ENCODE results near the gene AGO3. TPM values are rescaled to one million over a fixed set of nuclear protein-coding genes. Genes with fewer than 3 reads are reported as not detected.
A peak's percentile ranks its signal among the peaks of the same experiment; 100 is the strongest.
"Not testable (repeated sequence)": the region's sequence is repeated elsewhere in the genome, so short reads cannot be mapped to it uniquely, and the experiment has no call there.

Gene AGO3
- total RNA-seq, 2 experiments from 2014 or later: 31.3 to 34.5 TPM

GRCh38 chr1:36014722-36015220 lies 83.9 kb downstream of the AGO3 start:
- no peak for TF ChIP-seq CTCF (IDR thresholded peaks at IDR 0.05)
- no peak for DNase-seq
- H3K4me1 ChIP-seq (ENCODE audit: insufficient read depth, low read length): no peaks in the 10 kb centered on the region
- intact Hi-C loops (cut with DNase I, micrococcal nuclease): no loop called here
- no peak overlapping the region for H3K4me3 ChIP-seq (ENCODE audit: low read length)
- peaks cover 59% of the 10 kb centered on the region for H3K36me3 ChIP-seq (ENCODE audit: insufficient read depth, low read length)
- Mint-ChIP-seq H3K27ac (no peak overlapping the region), H3K4me3 (no peak overlapping the region), H3K9me3 (no peaks in the 10 kb centered on the region), H3K27me3 (no peaks in the 10 kb centered on the region), H3K4me1 (ENCODE audit: low read depth) (no peaks in the 10 kb centered on the region), H3K36me3 (ENCODE audit: low read depth) (peaks cover 76% of the 10 kb centered on the region)
- H3K27me3 ChIP-seq (ENCODE audit: control insufficient read depth in 1 of 2, insufficient read depth in 2 of 2, low read length in 2 of 2): no peaks in the 10 kb centered on the region
- POLR2A ChIA-PET: no interaction called here
- no peak for ATAC-seq (ENCODE audit: poor library complexity)
- no peaks in the 10 kb centered on the region for H3K9me3 ChIP-seq (ENCODE audit: control insufficient read depth in 1 of 2, insufficient read depth in 1 of 2, low read length in 2 of 2)
- no peak overlapping the region for H3K27ac ChIP-seq (ENCODE audit: low read depth in 1 of 2, low read length in 2 of 2)
- CTCF ChIA-PET: no interaction called here

GRCh38 chr1:36016686-36017085 lies 85.8 kb downstream of the AGO3 start:
- POLR2A ChIA-PET: no interaction called here
- CTCF ChIA-PET: interaction anchor here (1.1 kb wide), 1 partner anchor 11 kb away, joined by 4 read pairs; no protein-coding TSS in a partner anchor
- Histone ChIP-seq H3K9me3 (ENCODE audit: control insufficient read depth in 1 of 2, insufficient read depth in 1 of 2, low read length in 2 of 2) (no peaks in the 10 kb centered on the region), H3K4me1 (ENCODE audit: insufficient read depth, low read length) (no peaks in the 10 kb centered on the region), H3K36me3 (ENCODE audit: insufficient read depth, low read length) (peaks cover 59% of the 10 kb centered on the region), H3K4me3 (ENCODE audit: low read length) (no peak overlapping the region), H3K27me3 (ENCODE audit: control insufficient read depth in 1 of 2, insufficient read depth in 2 of 2, low read length in 2 of 2) (no peaks in the 10 kb centered on the region), H3K27ac (ENCODE audit: low read depth in 1 of 2, low read length in 2 of 2) (no peak overlapping the region)
- no peak overlapping the region for H3K4me3 Mint-ChIP-seq
- no peak overlapping the region for H3K27ac Mint-ChIP-seq
- no peaks in the 10 kb centered on the region for H3K4me1 Mint-ChIP-seq (ENCODE audit: low read depth)
- intact Hi-C loops (cut with DNase I, micrococcal nuclease): no loop called here
- H3K27me3 Mint-ChIP-seq: no peaks in the 10 kb centered on the region
- no peak for DNase-seq
- H3K9me3 Mint-ChIP-seq: no peaks in the 10 kb centered on the region
- peaks cover 77% of the 10 kb centered on the region for H3K36me3 Mint-ChIP-seq (ENCODE audit: low read depth)
- ATAC-seq (ENCODE audit: poor library complexity): no peak
- no peak for TF ChIP-seq CTCF (IDR thresholded peaks at IDR 0.05)

- POLR2A ChIA-PET: no interaction called here
- H3K27ac ChIP-seq (ENCODE audit: low read depth in 1 of 2, low read length in 2 of 2): no peak overlapping the region
These were observed 92.3 kb downstream of the AGO3 start for GRCh38 chr1:36023098-36023769.

DNA sequence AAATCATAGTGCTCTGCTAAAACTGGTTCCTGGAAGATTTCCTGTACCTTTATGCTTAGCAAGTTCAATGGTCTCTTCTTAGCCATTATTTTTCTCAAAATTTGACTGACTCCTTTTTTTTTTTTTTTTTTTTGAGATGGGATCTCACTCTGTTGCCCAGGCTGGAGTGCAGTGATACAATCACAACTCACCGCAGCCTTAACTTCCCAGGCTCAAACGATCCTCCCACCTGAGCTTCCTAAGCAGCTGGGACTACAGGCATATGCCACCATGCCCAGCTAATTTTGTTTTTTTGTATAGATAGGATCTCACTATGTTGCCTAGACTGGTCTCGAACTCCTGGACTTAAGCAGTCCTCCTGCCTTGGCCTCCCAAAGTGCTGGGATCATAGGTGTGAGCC lies 93.1 kb downstream of the AGO3 start:
- H3K4me1 Mint-ChIP-seq (ENCODE audit: low read depth); ATAC-seq (ENCODE audit: poor library complexity); POLR2A ChIA-PET; H3K9me3 ChIP-seq (ENCODE audit: control insufficient read depth in 1 of 2, insufficient read depth in 1 of 2, low read length in 2 of 2); H3K9me3 Mint-ChIP-seq; H3K4me3 ChIP-seq (ENCODE audit: low read length); intact Hi-C loops (cut with DNase I, micrococcal nuclease); H3K27me3 Mint-ChIP-seq; H3K4me1 ChIP-seq (ENCODE audit: insufficient read depth, low read length); H3K27ac ChIP-seq (ENCODE audit: low read depth in 1 of 2, low read length in 2 of 2); H3K27me3 ChIP-seq (ENCODE audit: control insufficient read depth in 1 of 2, insufficient read depth in 2 of 2, low read length in 2 of 2); H3K4me3 Mint-ChIP-seq; DNase-seq; CTCF ChIA-PET: not testable (repeated sequence)
- H3K36me3 Mint-ChIP-seq (ENCODE audit: low read depth): peaks cover 60% of the 10 kb centered on the region
- peak overlapping the region; percentile 58 for H3K27ac Mint-ChIP-seq
- peaks cover 35% of the 10 kb centered on the region for H3K36me3 ChIP-seq (ENCODE audit: insufficient read depth, low read length)

More at GRCh38 chr1:36023098-36023769, 92.3 kb downstream of the AGO3 start:
- no peak for ATAC-seq (ENCODE audit: poor library complexity)
- Histone ChIP-seq H3K36me3 (ENCODE audit: insufficient read depth, low read length) (peaks cover 32% of the 10 kb centered on the region), H3K27me3 (ENCODE audit: control insufficient read depth in 1 of 2, insufficient read depth in 2 of 2, low read length in 2 of 2) (no peaks in the 10 kb centered on the region), H3K4me1 (ENCODE audit: insufficient read depth, low read length) (no peaks in the 10 kb centered on the region), H3K9me3 (ENCODE audit: control insufficient read depth in 1 of 2, insufficient read depth in 1 of 2, low read length in 2 of 2) (peaks cover 0 to 7% of the 10 kb centered on the region in 2 experiments), H3K4me3 (ENCODE audit: low read length) (no peak overlapping the region)
- peak in 2 of 14 experiments; percentile 5 to 19 for DNase-seq
- intact Hi-C loops (cut with DNase I, micrococcal nuclease): no loop called here
- Mint-ChIP-seq H3K4me1 (ENCODE audit: low read depth) (no peaks in the 10 kb centered on the region), H3K27me3 (no peaks in the 10 kb centered on the region), H3K27ac (peak overlapping the region; percentile 58), H3K9me3 (no peaks in the 10 kb centered on the region), H3K4me3 (no peak overlapping the region), H3K36me3 (ENCODE audit: low read depth) (peaks cover 60% of the 10 kb centered on the region)
- CTCF ChIA-PET: no interaction called here
- no peak for TF ChIP-seq CTCF (IDR thresholded peaks at IDR 0.05)

Measured in CD4-positive, alpha-beta T cell (primary cell).